Measurements from ENCODE around the gene MOXD1.
"Not testable (repeated sequence)": the region's sequence is repeated elsewhere in the genome, so short reads cannot be mapped to it uniquely, and the experiment has no call there.

Gene MOXD1

GRCh38 chr6:132275066-132275970 lies 126.0 kb downstream of the MOXD1 start:
- no peak for DNase-seq

DNA sequence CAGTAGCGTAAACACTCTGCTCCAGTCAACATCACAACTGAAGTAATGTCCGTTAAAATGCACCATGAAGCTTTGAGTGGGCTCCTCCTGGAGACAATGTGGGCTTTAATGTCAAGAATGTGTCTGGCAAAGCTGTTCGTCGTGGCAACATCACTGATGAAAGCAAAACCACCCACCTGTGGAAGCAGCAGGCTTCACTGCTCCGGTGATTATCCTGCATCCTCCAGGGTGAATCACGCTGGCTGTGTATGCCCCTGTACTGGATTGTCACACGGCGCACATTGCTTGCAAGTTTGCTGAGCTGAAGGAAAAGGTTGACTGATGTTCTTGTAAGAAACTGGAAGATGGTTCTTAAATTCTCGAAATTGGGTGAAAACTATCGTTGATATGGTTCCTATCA lies 128.5 kb downstream of the MOXD1 start:
- DNase-seq, result no peak

- no peak for DNase-seq
Measured at GRCh38 chr6:132270726-132271402, 130.4 kb downstream of the MOXD1 start.

DNA sequence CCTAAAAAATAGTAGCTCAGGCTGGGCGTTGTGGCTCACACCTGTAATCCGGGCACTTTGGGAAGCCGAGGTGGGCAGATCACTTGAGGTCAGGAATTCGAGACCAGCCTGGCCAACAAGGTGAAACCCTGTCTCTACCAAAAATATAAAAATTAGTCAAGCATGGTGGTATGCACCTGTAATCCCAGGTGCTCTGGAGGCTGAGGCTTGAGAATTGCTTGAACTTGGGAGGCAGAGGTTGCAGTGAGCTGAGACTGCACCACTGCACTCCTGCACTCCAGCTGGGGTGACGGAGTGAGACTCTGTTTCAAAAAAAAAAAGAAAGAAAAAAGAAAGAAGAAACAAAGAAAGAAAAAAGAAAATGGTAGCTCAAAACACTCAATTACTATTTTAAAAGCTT lies 132.6 kb downstream of the MOXD1 start:
- not testable (repeated sequence) for DNase-seq

- no peak for DNase-seq
Measured at GRCh38 chr6:132268209-132268608, 133.1 kb downstream of the MOXD1 start.

GRCh38 chr6:132265451-132266097 lies 135.7 kb downstream of the MOXD1 start:
- no peak for DNase-seq

DNA sequence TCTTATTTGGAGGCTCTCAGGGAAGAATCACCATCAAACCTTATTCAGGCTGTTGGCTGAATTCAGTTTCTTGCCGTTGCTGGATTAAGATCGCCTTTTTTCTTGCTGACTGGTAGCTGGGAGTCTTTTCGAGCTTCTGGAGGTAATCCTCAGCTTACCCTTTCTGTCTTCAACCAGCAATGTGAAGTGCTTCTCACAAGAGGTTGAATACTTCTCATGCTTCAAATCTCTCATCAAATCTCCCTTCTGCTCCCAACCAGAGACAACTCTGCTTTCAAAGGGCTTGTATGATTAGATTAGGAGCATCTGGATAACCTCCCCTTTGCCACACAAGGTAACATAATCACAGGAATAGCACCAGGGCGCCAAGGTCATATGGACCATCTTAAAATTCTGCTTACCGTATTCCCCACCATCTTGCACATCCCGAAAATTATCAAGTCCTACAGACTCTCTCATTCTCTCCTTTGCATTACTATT lies 137.2 kb downstream of the MOXD1 start:
- DNase-seq, result no peak

DNA sequence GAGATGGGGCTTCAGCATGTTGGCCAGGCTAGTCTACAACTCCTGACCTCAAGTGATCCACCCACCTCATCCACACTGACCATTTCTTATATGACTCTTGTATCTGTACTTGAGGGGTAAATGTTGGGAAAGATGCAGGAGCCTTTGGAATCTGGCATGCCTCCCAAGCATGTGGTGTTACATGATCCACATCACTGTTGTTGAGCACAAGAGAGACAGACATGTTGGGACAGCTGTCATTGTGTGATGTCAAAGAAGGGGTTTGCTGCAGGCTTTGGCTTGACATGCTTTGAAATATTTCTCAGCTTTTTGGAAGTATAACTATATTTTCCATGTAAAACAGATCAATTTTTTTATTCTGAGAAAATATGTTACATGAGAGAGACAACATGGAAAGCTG lies 139.9 kb downstream of the MOXD1 start:
- DNase-seq, result no peak

DNA sequence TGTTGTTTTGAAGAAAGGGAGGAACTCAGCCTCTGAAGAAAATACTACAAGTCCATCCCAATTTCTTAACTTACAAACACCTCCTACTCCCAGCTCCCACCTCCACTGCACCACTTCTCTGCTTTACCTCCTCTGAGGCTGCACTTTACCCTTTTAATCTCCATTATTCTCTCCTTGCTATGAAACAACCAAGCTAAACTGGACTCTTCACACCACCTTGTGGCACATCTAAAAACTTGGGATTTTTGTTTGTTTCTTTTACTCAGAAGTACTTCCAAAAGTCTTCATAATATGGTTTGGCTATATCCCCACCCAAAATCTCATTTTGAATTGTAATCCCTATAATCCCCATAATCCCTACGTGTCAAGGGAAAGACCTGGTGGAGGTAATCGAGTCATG lies 142.2 kb downstream of the MOXD1 start:
- no peak for DNase-seq

DNA sequence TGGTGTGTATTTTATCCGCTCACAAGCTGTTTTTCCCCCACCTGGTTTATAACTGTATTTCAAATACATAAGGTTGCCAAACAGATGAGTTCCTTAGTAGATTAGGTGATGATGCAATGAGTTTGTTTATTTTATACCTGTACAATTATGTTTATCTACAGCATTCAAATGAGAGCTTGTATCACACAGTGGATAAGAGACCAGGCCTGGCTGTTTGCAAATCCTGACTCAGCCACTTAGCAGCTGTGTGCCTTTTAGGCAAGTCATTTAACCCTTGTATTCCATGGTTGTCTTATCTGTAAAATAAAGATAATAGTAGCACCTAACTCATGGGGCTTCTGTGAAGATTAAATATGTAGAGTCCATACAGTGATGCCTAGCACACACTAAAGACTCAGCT lies 143.7 kb downstream of the MOXD1 start:
- DNase-seq, result no peak

DNA sequence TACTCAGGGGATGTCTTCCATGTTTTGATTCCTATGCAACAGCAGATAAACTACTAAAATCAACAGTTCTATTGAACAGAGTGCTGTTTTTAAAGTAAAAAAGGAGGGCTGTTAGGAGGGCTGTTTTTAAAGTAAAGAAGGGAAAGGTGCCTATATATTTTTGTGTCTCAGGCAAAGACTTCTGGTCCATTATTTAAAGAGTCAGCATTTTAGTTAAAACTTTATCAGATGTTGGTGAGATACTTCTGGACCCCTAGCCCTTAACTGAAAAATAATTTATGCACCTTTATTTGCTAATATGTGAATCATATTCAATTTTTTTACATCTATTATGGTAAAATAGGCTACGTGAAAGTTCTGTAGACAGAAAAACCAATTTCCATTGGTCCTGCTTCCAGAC lies 144.8 kb downstream of the MOXD1 start:
- DNase-seq, result no peak

DNA sequence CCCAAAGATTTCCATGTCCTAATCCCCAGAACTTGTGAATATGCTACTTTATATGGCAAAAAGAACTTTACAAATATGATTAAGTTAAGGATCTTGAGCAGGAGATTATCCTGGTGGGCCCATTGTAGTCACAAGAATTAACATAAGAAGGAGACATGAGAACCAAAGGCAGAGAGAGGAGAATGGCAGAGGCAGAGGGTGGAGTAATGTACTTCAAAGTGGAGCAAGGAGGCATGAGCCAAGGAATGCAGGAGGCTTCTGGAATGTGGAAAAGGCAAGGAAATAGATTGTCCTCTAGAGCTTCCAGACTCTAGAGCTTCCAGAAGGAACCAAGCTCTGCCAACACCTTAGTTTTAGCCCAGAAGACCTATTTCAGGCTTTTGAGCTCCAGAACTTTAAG lies 147.4 kb downstream of the MOXD1 start:
- no peak for DNase-seq

GRCh38 chr6:132253211-132253610 lies 148.1 kb downstream of the MOXD1 start:
- no peak for DNase-seq

DNA sequence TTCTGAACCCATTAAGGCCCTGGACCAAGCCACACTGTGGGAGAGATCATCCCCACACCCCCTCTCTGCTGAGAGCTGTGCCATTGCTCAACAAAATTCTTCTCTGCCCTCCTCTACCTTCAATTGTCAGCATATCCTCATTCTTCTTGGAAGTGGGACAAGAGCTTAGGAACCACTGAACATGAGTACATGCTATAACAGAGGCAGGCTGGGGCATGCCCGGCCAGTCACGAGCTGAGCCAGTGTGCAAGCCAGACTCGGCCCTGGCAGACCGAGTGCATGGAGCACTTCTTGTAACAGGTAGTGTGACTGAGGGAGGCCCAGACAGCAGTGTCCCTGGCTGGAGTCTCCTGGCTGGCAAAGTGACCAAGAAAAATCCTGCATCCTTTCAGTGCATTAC lies 149.2 kb downstream of the MOXD1 start:
- no peak for DNase-seq

DNA sequence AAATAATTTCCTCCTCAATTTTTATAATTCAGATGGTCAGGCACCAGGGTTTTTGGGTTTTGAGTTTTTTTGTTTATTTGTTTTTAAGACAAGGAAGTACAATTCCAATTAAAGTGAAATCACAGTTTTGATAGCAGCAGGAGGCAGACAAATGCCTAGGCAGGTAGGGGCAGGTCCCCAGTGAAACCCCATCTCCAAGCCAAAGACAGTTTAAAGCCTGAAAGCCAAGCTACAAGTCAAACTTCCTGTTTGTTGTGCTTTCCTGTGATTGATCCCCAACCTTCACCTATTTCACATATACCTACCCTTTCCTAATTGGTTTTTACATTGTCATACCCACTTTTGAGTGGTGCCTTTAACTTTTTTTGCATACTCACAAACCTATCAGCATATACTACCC lies 149.6 kb downstream of the MOXD1 start:
- no peak for DNase-seq

DNA sequence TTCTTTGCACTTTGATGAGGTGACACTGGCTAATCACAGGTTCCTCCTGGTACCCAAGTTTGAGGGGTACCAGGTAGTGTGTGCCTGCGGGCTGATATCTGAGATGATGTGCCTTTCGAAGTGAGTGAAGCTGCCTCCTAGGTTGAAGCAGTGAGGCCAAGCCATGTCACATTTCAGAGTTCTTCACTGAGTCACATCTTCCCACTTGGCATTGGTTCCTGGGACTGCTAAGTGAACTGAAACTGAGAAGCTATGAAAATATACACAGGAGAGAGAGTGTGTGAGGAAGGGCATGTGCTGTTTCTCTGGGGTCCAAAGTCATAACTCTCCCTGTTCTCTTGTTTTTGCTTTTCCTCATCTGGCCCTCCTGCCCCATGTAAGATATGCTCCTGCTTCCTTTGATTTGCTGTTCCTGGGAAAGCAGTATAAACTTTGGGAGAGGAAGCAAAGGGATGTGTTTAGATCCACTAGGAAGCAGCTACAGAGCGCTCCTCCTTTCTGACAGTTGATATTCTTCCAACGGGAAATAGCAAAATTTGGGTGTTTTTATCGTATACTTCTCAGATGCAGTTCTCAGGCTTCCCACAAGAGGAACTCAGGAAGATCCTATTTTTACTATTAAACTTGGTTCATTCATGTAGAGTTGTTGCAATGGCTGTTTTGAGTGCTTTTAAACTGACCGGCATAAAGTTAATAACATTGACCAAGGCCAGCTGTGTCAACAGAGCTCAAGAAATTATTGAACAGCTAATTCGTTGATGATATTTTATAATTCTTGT lies 153.7 kb downstream of the MOXD1 start:
- DNase-seq, result no peak

DNA sequence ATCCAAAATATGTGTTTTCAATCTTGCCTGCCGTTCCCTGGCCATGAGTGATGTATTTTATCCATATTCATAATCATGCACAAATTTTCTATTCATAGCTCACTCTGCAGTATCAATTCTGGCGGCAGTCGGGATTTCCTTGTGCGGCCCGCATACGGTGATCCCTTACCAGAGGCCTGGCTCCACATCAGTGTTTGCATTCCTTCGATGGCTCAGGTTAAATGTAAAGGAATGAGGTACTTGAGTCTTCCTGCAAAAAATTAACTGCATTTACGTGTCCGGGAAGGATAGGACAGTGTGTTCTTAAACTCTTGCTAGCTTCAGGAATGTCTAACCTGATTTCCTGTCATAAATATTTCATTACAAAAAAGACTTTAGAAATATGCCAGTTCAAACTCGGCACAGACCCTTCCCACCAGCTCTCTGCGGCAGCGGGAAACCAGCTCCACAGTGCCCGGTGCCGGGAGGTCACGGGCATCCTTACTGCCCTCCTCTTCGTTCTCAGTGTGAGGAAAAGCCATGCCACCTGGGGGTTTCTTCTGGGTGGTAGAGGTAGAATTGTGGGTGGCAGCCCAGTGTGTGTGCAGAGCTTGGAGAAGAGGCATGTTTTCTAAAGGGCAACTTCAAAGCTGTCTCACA lies 154.5 kb downstream of the MOXD1 start:
- DNase-seq, result no peak

- no peak for DNase-seq
Measured at GRCh38 chr6:132246120-132246617, 155.1 kb downstream of the MOXD1 start.
